HCT116 (cell line): ENCODE results near the gene AP3D1. TPM values are rescaled to one million over a fixed set of nuclear protein-coding genes. Genes with fewer than 3 reads are reported as not detected.

Experiments used
- ATAC-seq: fragments of 200-7000 bp; cut with Tn5 transposase; 2 replicates; pipeline ENCODE4 v1.9.1; 2020; ENCODE audit warnings: mild to moderate bottlenecking, moderate library complexity
- BruUV-seq: library from RNA; stranded (reverse); fragments of 400-500 nt; replicated peaks from 2 replicates; lab custom pipeline; 2021; lab: Mats Ljungman, UMichigan
- CTCF ChIA-PET: fragments of 300-600 bp; sonication (Branson Sonifier 250); formaldehyde crosslinking; loops from one replicate; lab custom pipeline; 2021; ENCODE audit warnings: antibody characterized with exemption; lab: Charles Lee
- POLR2A ChIA-PET: fragments of 300-600, 350-600 bp; sonication (Branson Sonifier 250); formaldehyde crosslinking; loops from one replicate; lab custom pipeline; 2021; ENCODE audit warnings: antibody characterized with exemption; lab: Charles Lee
- RAD21 ChIA-PET, 2 experiments: fragments of 300-600 bp; sonication (Branson Sonifier 250); formaldehyde crosslinking; loops; one replicate each; lab custom pipeline; 2023; ENCODE audit warnings: low total read pairs in 2 of 2; ENCODE audit not compliant: uncharacterized antibody in 2 of 2, unreplicated experiment in 2 of 2, low non-redundant PET in 1 of 2; lab: Charles Lee
- DNase-seq: peaks from one replicate; pipeline ENCODE4 v3.0.0-alpha.2; 2010; ENCODE audit warnings: low read depth, low spot score
- H2AFZ ChIP-seq: fragments of 200-600 bp; shearing (Covaris generic), sonication (generic); 2 replicates; pipeline ENCODE4 v1.6.1; 2017; ENCODE audit warnings: low read depth, mixed run types, mixed read lengths, antibody characterized with exemption, low read length; ENCODE audit not compliant: poor library complexity, severe bottlenecking
- H3K27ac ChIP-seq: 2 replicates; pipeline ENCODE4 v1.5.1; 2012; ENCODE audit warnings: low read depth, low read length
- H3K27me3 ChIP-seq: fragments of 200-600 bp; sonication (generic); 2 replicates; pipeline ENCODE4 v1.6.1; 2016; ENCODE audit warnings: mixed run types, low read length, mixed read lengths; ENCODE audit not compliant: insufficient read depth
- H3K36me3 ChIP-seq, 2 experiments: fragments of 200-500 bp in 1 of 2; fragments of 200-600 bp in 1 of 2; sonication (Bioruptor generic) in 1 of 2; sonication (generic) in 1 of 2; 2 replicates each; pipeline versions ENCODE4 v1.5.1 to v1.6.1; 2014 to 2016; ENCODE audit warnings: low read length in 2 of 2, inconsistent platforms in 1 of 2, mixed read lengths in 1 of 2, mixed run types in 1 of 2; ENCODE audit not compliant: insufficient read depth in 2 of 2, control insufficient read depth in 1 of 2
- H3K4me1 ChIP-seq, 2 experiments: fragments of 200-600 bp in 1 of 2; sonication (generic) in 1 of 2; 2 replicates each; pipeline versions ENCODE4 v1.5.1 to v1.6.1; 2012 to 2017; ENCODE audit warnings: low read length in 2 of 2, inconsistent platforms in 1 of 2, mild to moderate bottlenecking in 1 of 2, mixed read lengths in 1 of 2, mixed run types in 1 of 2, moderate library complexity in 1 of 2; ENCODE audit not compliant: insufficient read depth in 2 of 2, control insufficient read depth in 1 of 2
- H3K4me2 ChIP-seq: fragments of 200-600 bp; sonication (generic); 2 replicates; pipeline ENCODE4 v1.6.1; 2017; ENCODE audit warnings: mixed run types, low read length, mixed read lengths
- H3K4me3 ChIP-seq, 2 experiments: fragments of 200-600 bp in 1 of 2; sonication (generic) in 1 of 2; replicated peaks in 1 of 2; 2 replicates each; pipeline ENCODE4 v1.5.1; 2011 to 2016; ENCODE audit warnings: low read length in 2 of 2, control low read depth in 1 of 2, low read depth in 1 of 2, mild to moderate bottlenecking in 1 of 2, mixed read lengths in 1 of 2, mixed run types in 1 of 2
- H3K79me2 ChIP-seq: fragments of 200-600 bp; sonication (generic); 2 replicates; pipeline ENCODE4 v1.6.1; 2017; ENCODE audit warnings: mild to moderate bottlenecking, mixed run types, low read length, moderate library complexity, mixed read lengths; ENCODE audit not compliant: insufficient read depth
- H3K9ac ChIP-seq: fragments of 200-600 bp; sonication (generic); 2 replicates; pipeline ENCODE4 v1.6.1; 2016; ENCODE audit warnings: low read length, mixed read lengths
- H3K9me2 ChIP-seq: fragments of 200-600 bp; sonication (generic), shearing (Covaris generic); 2 replicates; pipeline ENCODE4 v1.6.1; 2017; ENCODE audit warnings: mixed run types, mild to moderate bottlenecking, moderate library complexity; ENCODE audit not compliant: insufficient read depth
- H3K9me3 ChIP-seq, 2 experiments: fragments of 200-500 bp in 1 of 2; fragments of 200-600 bp in 1 of 2; sonication (Bioruptor generic) in 1 of 2; sonication (generic) in 1 of 2; 2 replicates each; pipeline ENCODE4 v1.6.1; 2014 to 2017; ENCODE audit warnings: low read length in 2 of 2, mixed read lengths in 2 of 2, inconsistent platforms in 1 of 2, low read depth in 1 of 2, mild to moderate bottlenecking in 1 of 2, mixed run types in 1 of 2, moderate library complexity in 1 of 2; ENCODE audit not compliant: control insufficient read depth in 1 of 2, insufficient read depth in 1 of 2
- H4K20me1 ChIP-seq: fragments of 200-600 bp; sonication (generic), shearing (Covaris generic); 2 replicates; pipeline ENCODE4 v1.6.1; 2017; ENCODE audit warnings: mixed run types, mild to moderate bottlenecking, moderate library complexity; ENCODE audit not compliant: insufficient read depth
- ATF3 ChIP-seq: IDR thresholded peaks from 2 replicates; pipeline ENCODE4 v1.6.1; 2012
- CEBPB ChIP-seq: IDR thresholded peaks from 2 replicates; pipeline ENCODE4 v1.6.1; 2012; ENCODE audit warnings: low read depth
- CTCF ChIP-seq, 3 experiments: fragments of 200-600 bp in 1 of 3; sonication (generic) in 1 of 3; IDR thresholded peaks in 2 of 3; conservative IDR thresholded peaks in 1 of 3; 2 replicates each; pipeline ENCODE4 v1.5.1; 2012 to 2017; ENCODE audit warnings: low read depth in 2 of 3, low read length in 2 of 3, antibody characterized with exemption in 1 of 3, borderline replicate concordance in 1 of 3, control low read depth in 1 of 3, mild to moderate bottlenecking in 1 of 3, mixed read lengths in 1 of 3, mixed run types in 1 of 3, moderate library complexity in 1 of 3; ENCODE audit not compliant: insufficient read depth in 1 of 3
- EGR1 ChIP-seq: IDR thresholded peaks from 2 replicates; pipeline ENCODE4 v1.6.1; 2012; ENCODE audit warnings: low read depth
- ELF1 ChIP-seq: IDR thresholded peaks from 2 replicates; pipeline ENCODE4 v1.6.1; 2012; ENCODE audit warnings: low read depth, borderline replicate concordance
- EZH2 ChIP-seq: fragments of 200-600 bp; sonication (generic); IDR thresholded peaks from 2 replicates; pipeline ENCODE4 v1.6.1; 2017; ENCODE audit warnings: antibody characterized with exemption, mixed run types
- EZH2phosphoT487 ChIP-seq: fragments of 200-600 bp; IDR thresholded peaks from 2 replicates; pipeline ENCODE4 v1.6.1; 2018; ENCODE audit warnings: antibody characterized with exemption, borderline replicate concordance
- FOSL1 ChIP-seq: IDR thresholded peaks from 2 replicates; pipeline ENCODE4 v1.6.1; 2012; ENCODE audit warnings: low read depth
- POLR2AphosphoS5 ChIP-seq: IDR thresholded peaks from 2 replicates; pipeline ENCODE4 v1.6.1; 2011; ENCODE audit warnings: mild to moderate bottlenecking, low read depth, low read length, moderate library complexity
- RAD21 ChIP-seq: IDR thresholded peaks from 2 replicates; pipeline ENCODE4 v1.6.1; 2012; ENCODE audit warnings: low read depth, mild to moderate bottlenecking
- REST ChIP-seq: IDR thresholded peaks from 2 replicates; pipeline ENCODE4 v1.6.1; 2012; ENCODE audit warnings: low read depth
- SIN3A ChIP-seq: IDR thresholded peaks from 2 replicates; pipeline ENCODE4 v1.6.1; 2012; ENCODE audit warnings: low read depth
- SP1 ChIP-seq: IDR thresholded peaks from 2 replicates; pipeline ENCODE4 v1.6.1; 2012; ENCODE audit warnings: low read depth
- SRF ChIP-seq: IDR thresholded peaks from 2 replicates; pipeline ENCODE4 v1.6.1; 2012; ENCODE audit warnings: low read depth
- TCF7L2 ChIP-seq: IDR thresholded peaks from 2 replicates; pipeline ENCODE4 v1.7.0; 2011; ENCODE audit warnings: borderline replicate concordance, inconsistent platforms; ENCODE audit not compliant: insufficient read depth, insufficient read length; ENCODE audit errors: extremely low read depth
- YY1 ChIP-seq: IDR thresholded peaks from 2 replicates; pipeline ENCODE4 v1.6.1; 2011; ENCODE audit warnings: low read length, low read depth, moderate library complexity, mild to moderate bottlenecking; ENCODE audit not compliant: insufficient replicate concordance; ENCODE audit errors: extremely low read depth
- ZBTB33 ChIP-seq: IDR thresholded peaks from 2 replicates; pipeline ENCODE4 v1.6.1; 2011; ENCODE audit warnings: mild to moderate bottlenecking, low read length, moderate library complexity; ENCODE audit not compliant: insufficient replicate concordance; ENCODE audit errors: extremely low read depth
- ZFX ChIP-seq: fragments of 450-650 bp; IDR thresholded peaks from 2 replicates; pipeline ENCODE4 v1.6.1; 2017
- ZNF274 ChIP-seq: fragments of 200-500 bp; sonication (Bioruptor generic); IDR thresholded peaks from 2 replicates; pipeline ENCODE4 v1.6.1; 2014; ENCODE audit warnings: mild to moderate bottlenecking, low read depth, low read length, inconsistent platforms
- intact Hi-C: fragments of 100-400 bp; cut with micrococcal nuclease; formaldehyde crosslinking; loops from 2 replicates; pipeline ENCODE4 v1.10.0; 2022
- total RNA-seq: library from RNA; stranded (reverse); gene quantifications from one replicate; pipeline ENCODE4 v1.2.1, GENCODE V29; 2021; ENCODE audit not compliant: unreplicated experiment

The AP3D1 gene
- total RNA-seq, 1 experiment from 2014 or later = 137 TPM

GRCh38 chr19:2062770-2063169, 88.6 kb downstream of the AP3D1 start:
- DNase-seq (no peak), ATAC-seq (no peak)
- Histone ChIP-seq H3K27me3 (no peaks in the 10 kb centered on the region), H3K36me3 (no peaks in the 10 kb centered on the region), H3K27ac (peak overlapping the region; percentile 99), H3K4me2 (peak overlapping the region; percentile 95), H3K4me1 (peaks cover 46 to 64% of the 10 kb centered on the region in 2 experiments), H3K9me2 (no peaks in the 10 kb centered on the region), H3K79me2 (no peaks in the 10 kb centered on the region), H3K9me3 (no peaks in the 10 kb centered on the region), H2AFZ (no peak overlapping the region), H3K4me3 (peak overlapping the region in 1 of 2 experiments; percentile 81; a peak in 3 of 4 replicates), H3K9ac (peak overlapping the region; percentile 82), H4K20me1 (no peaks in the 10 kb centered on the region)
- ChIA-PET RAD21 (no interaction called here), CTCF (no interaction called here), POLR2A (interaction anchor here (1.0 to 3.3 kb wide), 4 partner anchors 9 to 31 kb away, joined by 3 to 11 read pairs (median 6); no protein-coding TSS in a partner anchor)
- no TSS peak for BruUV-seq
- TF ChIP-seq EZH2phosphoT487 (no peak), YY1 (no peak), RAD21 (no peak), POLR2AphosphoS5 (no peak), ZNF274 (no peak), SP1 (no peak), ATF3 (no peak), TCF7L2 (no peak), EGR1 (no peak), ELF1 (no peak), SIN3A (no peak), SRF (no peak), REST (no peak), ZBTB33 (no peak), FOSL1 (no peak), CTCF (IDR thresholded peaks at IDR 0.05 in 2 of 3, conservative IDR thresholded peaks at IDR 0.05 in 1 of 3; ENCODE audit: borderline replicate concordance in 1 of 3, insufficient read depth in 1 of 3, low read depth in 2 of 3, low read length in 2 of 3) (no peak), CEBPB (no peak), ZFX (no peak), EZH2 (no peak)
- intact Hi-C loops = loop anchor here (10.0 kb wide), 1 partner anchor 128 kb away; no protein-coding TSS in a partner anchor
